Gastrocnemius medialis (tissue), 4 donors: ENCODE results near the gene MN1. TPM values are rescaled to one million over a fixed set of nuclear protein-coding genes. Genes with fewer than 3 reads are reported as not detected.

ENCODE experiments used
- ATAC-seq, 2 donors: fragments of 150-250 bp; one replicate each; pipeline ENCODE4 v1.9.1; 2016
- DNase-seq, 2 donors: peaks; one replicate each; pipeline ENCODE4 v3.0.0-alpha.2; 2019
- H3K27ac ChIP-seq, 4 donors: fragments of 200-600 bp; sonication (generic); 1 replicate in 1 of 4; 2 replicates in 3 of 4; pipeline ENCODE4 v1.5.1; 2016 to 2018; ENCODE audit warnings: mild to moderate bottlenecking in 2 of 4, moderate library complexity in 1 of 4
- H3K27me3 ChIP-seq, 3 donors: fragments of 200-600 bp; sonication (generic) in 2 of 3; 1 replicate in 1 of 3; 2 replicates in 2 of 3; pipeline versions ENCODE4 v1.5.1 to v1.6.0; 2016 to 2019; ENCODE audit warnings: mild to moderate bottlenecking in 1 of 3, moderate library complexity in 1 of 3
- H3K36me3 ChIP-seq, 2 donors: fragments of 200-600 bp; sonication (generic) in 1 of 2; one replicate each; pipeline ENCODE4 v1.5.1; 2017 to 2018
- H3K4me1 ChIP-seq, 2 donors: fragments of 200-600 bp; sonication (generic) in 1 of 2; one replicate each; pipeline ENCODE4 v1.5.1; 2016 to 2017; ENCODE audit warnings: mild to moderate bottlenecking in 2 of 2
- H3K4me3 ChIP-seq, 4 donors: fragments of 200-600 bp; sonication (generic) in 3 of 4; 1 replicate in 1 of 4; 2 replicates in 3 of 4; pipeline ENCODE4 v1.5.1; 2016 to 2019; ENCODE audit warnings: mild to moderate bottlenecking in 2 of 4
- H3K9me3 ChIP-seq, 3 donors: fragments of 200-600 bp; sonication (generic) in 2 of 3; 1 replicate in 1 of 3; 2 replicates in 2 of 3; pipeline ENCODE4 v1.5.1; 2016 to 2019
- POLR2A ChIP-seq, 2 donors: fragments of 450-650 bp; IDR thresholded peaks; one replicate each; pipeline ENCODE4 v1.6.1; 2017; ENCODE audit warnings: antibody characterized with exemption in 2 of 2, mild to moderate bottlenecking in 2 of 2, moderate library complexity in 2 of 2
- in situ Hi-C, 4 donors: fragments of 200-750 bp; cut with MboI; loops; one replicate each; pipeline versions ENCODE4 v1.15.0 to v1.8.0; 2017; ENCODE audit warnings: low sequenced_read_pairs in 4 of 4
- intact Hi-C: fragments of 100-400 bp; cut with DNase I; formaldehyde crosslinking; loops from one replicate; pipeline ENCODE4 v1.15.1; 2023; ENCODE audit warnings: low total_unique reads
- total RNA-seq, 4 donors: library from RNA; depleted of rRNA; stranded (reverse); fragments of >200 nt; gene quantifications; one replicate each; pipeline versions ENCODE4 v1.1.0 to v1.2.3, GENCODE V29; 2016
- TF ChIP-seq, protein P1 (sequence below), 5 experiments: fragments of 450-650 bp in 3 of 5; fragments of 200-600 bp in 2 of 5; sonication (generic) in 2 of 5; IDR thresholded peaks in 4 of 5; conservative IDR thresholded peaks in 1 of 5; 1 replicate in 4 of 5; 2 replicates in 1 of 5; pipeline ENCODE4 v1.5.1; 2016 to 2019; ENCODE audit warnings: antibody characterized with exemption in 5 of 5, mild to moderate bottlenecking in 3 of 5, moderate library complexity in 3 of 5

Gene MN1
- total RNA-seq, 4 donors from 2014 or later = 8.8 to 40.0 (median 36.6) TPM

GRCh38 chr22:27726331-27726685 is 75.2 kb downstream of the MN1 start:
- intact Hi-C loops (no loop called here), in situ Hi-C loops (loop anchor here in 1 of 4 donors (25.0 kb wide), 1 partner anchor 314 kb away; no protein-coding TSS in a partner anchor)
- DNase-seq (no peak), ATAC-seq (peak; percentile 16 to 52)
- peak overlapping the region; percentile 0 to 66 (median 58) for H3K27ac ChIP-seq
- TF ChIP-seq POLR2A (IDR thresholded peaks at IDR 0.05) = no peak
- TF ChIP-seq, protein P1, sequence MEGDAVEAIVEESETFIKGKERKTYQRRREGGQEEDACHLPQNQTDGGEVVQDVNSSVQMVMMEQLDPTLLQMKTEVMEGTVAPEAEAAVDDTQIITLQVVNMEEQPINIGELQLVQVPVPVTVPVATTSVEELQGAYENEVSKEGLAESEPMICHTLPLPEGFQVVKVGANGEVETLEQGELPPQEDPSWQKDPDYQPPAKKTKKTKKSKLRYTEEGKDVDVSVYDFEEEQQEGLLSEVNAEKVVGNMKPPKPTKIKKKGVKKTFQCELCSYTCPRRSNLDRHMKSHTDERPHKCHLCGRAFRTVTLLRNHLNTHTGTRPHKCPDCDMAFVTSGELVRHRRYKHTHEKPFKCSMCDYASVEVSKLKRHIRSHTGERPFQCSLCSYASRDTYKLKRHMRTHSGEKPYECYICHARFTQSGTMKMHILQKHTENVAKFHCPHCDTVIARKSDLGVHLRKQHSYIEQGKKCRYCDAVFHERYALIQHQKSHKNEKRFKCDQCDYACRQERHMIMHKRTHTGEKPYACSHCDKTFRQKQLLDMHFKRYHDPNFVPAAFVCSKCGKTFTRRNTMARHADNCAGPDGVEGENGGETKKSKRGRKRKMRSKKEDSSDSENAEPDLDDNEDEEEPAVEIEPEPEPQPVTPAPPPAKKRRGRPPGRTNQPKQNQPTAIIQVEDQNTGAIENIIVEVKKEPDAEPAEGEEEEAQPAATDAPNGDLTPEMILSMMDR (IDR thresholded peaks at IDR 0.05 in 4 of 5, conservative IDR thresholded peaks at IDR 0.05 in 1 of 5) = no peak
- H3K36me3 ChIP-seq = no peaks in the 10 kb centered on the region
- H3K27me3 ChIP-seq = no peaks in the 10 kb centered on the region
- peaks cover 23 to 32% of the 10 kb centered on the region in 2 donors for H3K4me1 ChIP-seq
- H3K9me3 ChIP-seq = no peaks in the 10 kb centered on the region
- no peak overlapping the region for H3K4me3 ChIP-seq

GRCh38 chr22:27725661-27726060 is 75.9 kb downstream of the MN1 start:
- intact Hi-C loops (loop anchor here (2.0 kb wide), 1 partner anchor 75 kb away; the partner anchor contains the start of gene MN1), in situ Hi-C loops (loop anchor here in 1 of 4 donors (25.0 kb wide), 1 partner anchor 313 kb away; no protein-coding TSS in a partner anchor)
- no peaks in the 10 kb centered on the region for H3K9me3 ChIP-seq
- DNase-seq (no peak), ATAC-seq (no peak)
- no peak for TF ChIP-seq POLR2A (IDR thresholded peaks at IDR 0.05)
- TF ChIP-seq, protein P1 (IDR thresholded peaks at IDR 0.05 in 4 of 5, conservative IDR thresholded peaks at IDR 0.05 in 1 of 5) = no peak
- peak overlapping the region; percentile 0 to 66 (median 58) for H3K27ac ChIP-seq
- no peaks in the 10 kb centered on the region for H3K27me3 ChIP-seq
- H3K4me3 ChIP-seq = no peak overlapping the region
- H3K36me3 ChIP-seq = no peaks in the 10 kb centered on the region
- peaks cover 23 to 39% of the 10 kb centered on the region in 2 donors for H3K4me1 ChIP-seq

- Histone ChIP-seq H3K4me3 (no peak overlapping the region), H3K4me1 (peaks cover 25 to 48% of the 10 kb centered on the region in 2 donors), H3K27ac (peak overlapping the region in 3 of 4 donors; percentile 1 to 38 (median 20)), H3K36me3 (no peaks in the 10 kb centered on the region), H3K27me3 (no peaks in the 10 kb centered on the region), H3K9me3 (no peaks in the 10 kb centered on the region)
- ATAC-seq (no peak), DNase-seq (no peak)
- in situ Hi-C loops (loop anchor here in 1 of 4 donors (25.0 kb wide), 1 partner anchor 312 kb away; no protein-coding TSS in a partner anchor), intact Hi-C loops (loop anchor here (2.0 kb wide), 1 partner anchor 76 kb away; the partner anchor contains the start of gene MN1)
- TF ChIP-seq, protein P1 (IDR thresholded peaks at IDR 0.05 in 4 of 5, conservative IDR thresholded peaks at IDR 0.05 in 1 of 5) = no peak
- no peak for TF ChIP-seq POLR2A (IDR thresholded peaks at IDR 0.05)
Observed at GRCh38 chr22:27724709-27725108, 76.8 kb downstream of the MN1 start.

GRCh38 chr22:27724157-27724556 is 77.4 kb downstream of the MN1 start:
- no peak for TF ChIP-seq POLR2A (IDR thresholded peaks at IDR 0.05)
- TF ChIP-seq, protein P1 (IDR thresholded peaks at IDR 0.05 in 4 of 5, conservative IDR thresholded peaks at IDR 0.05 in 1 of 5) = no peak

More at GRCh38 chr22:27724157-27724556, 77.4 kb downstream of the MN1 start:
- Histone ChIP-seq H3K4me1 (peaks cover 31 to 51% of the 10 kb centered on the region in 2 donors), H3K9me3 (no peaks in the 10 kb centered on the region), H3K27ac (peak overlapping the region in 3 of 4 donors; percentile 1 to 38 (median 3)), H3K36me3 (no peaks in the 10 kb centered on the region), H3K27me3 (no peaks in the 10 kb centered on the region), H3K4me3 (no peak overlapping the region)
- ATAC-seq = no peak
- no peak for DNase-seq
- intact Hi-C loops = loop anchor here (2.0 kb wide), 1 partner anchor 77 kb away; the partner anchor contains the start of gene MN1
- in situ Hi-C loops = no loop called here
